ENCODE measurements around the gene CSMD2. TPM values are rescaled to one million over a fixed set of nuclear protein-coding genes. Genes with fewer than 3 reads are reported as not detected.

CSMD2 gene
- total RNA-seq, 1 experiment from 2014 or later = not detected

DNA sequence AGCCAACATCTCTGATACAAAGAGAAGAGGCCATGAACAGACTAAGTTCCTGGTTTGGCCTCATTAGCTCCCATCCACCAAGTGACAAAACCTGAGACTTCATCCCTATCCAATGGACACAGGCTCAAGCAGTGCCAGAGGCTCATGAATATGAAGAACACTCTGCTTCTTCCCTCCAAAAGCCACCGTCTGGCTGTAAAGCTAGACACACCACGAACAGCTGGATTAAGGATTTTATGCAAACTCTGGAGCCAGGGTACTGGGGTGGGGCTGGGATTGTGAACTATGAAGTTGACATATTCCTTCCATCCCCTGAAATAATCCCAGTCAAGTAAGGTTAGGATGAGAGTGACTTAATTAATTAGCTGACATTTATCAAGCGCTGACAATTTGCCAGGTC is 139.4 kb downstream of the CSMD2 start:
- no TSS peak for BruUV-seq (replicated peaks)
- H3K4me2 ChIP-seq = no peak overlapping the region
- H3K27me3 ChIP-seq (ENCODE audit: insufficient read depth, low read depth) = peaks cover 43% of the 10 kb centered on the region
- CTCF ChIA-PET = no interaction called here
- TF ChIP-seq, protein P1, sequence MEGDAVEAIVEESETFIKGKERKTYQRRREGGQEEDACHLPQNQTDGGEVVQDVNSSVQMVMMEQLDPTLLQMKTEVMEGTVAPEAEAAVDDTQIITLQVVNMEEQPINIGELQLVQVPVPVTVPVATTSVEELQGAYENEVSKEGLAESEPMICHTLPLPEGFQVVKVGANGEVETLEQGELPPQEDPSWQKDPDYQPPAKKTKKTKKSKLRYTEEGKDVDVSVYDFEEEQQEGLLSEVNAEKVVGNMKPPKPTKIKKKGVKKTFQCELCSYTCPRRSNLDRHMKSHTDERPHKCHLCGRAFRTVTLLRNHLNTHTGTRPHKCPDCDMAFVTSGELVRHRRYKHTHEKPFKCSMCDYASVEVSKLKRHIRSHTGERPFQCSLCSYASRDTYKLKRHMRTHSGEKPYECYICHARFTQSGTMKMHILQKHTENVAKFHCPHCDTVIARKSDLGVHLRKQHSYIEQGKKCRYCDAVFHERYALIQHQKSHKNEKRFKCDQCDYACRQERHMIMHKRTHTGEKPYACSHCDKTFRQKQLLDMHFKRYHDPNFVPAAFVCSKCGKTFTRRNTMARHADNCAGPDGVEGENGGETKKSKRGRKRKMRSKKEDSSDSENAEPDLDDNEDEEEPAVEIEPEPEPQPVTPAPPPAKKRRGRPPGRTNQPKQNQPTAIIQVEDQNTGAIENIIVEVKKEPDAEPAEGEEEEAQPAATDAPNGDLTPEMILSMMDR (conservative IDR thresholded peaks at IDR 0.05) = no peak
- TF ChIP-seq EZH2 (IDR thresholded peaks at IDR 0.05; ENCODE audit: low read depth) = no peak
- no peak for DNase-seq
- H3K79me2 ChIP-seq (ENCODE audit: low read depth) = no peaks in the 10 kb centered on the region
- no peaks in the 10 kb centered on the region for H3K9me2 ChIP-seq (ENCODE audit: insufficient read depth)
- no peaks in the 10 kb centered on the region for H3K9me3 ChIP-seq (ENCODE audit: insufficient read depth, low read depth)
- POLR2A ChIA-PET (ENCODE audit: unreplicated experiment) = no interaction called here
- intact Hi-C loops (cut with micrococcal nuclease; ENCODE audit: unreplicated experiment) = no loop called here
- H4K20me1 ChIP-seq (ENCODE audit: insufficient read depth) = no peaks in the 10 kb centered on the region
- H3K36me3 ChIP-seq (ENCODE audit: low read depth) = no peaks in the 10 kb centered on the region
- no peaks in the 10 kb centered on the region for H3K4me1 ChIP-seq (replicated peaks; ENCODE audit: insufficient read depth)
- no peak overlapping the region for H3K27ac ChIP-seq
- no peak overlapping the region for H2AFZ ChIP-seq
- H3K4me3 ChIP-seq = no peak overlapping the region
- no peaks in the 10 kb centered on the region for H3F3A ChIP-seq (ENCODE audit: insufficient read depth, low read depth)

DNA sequence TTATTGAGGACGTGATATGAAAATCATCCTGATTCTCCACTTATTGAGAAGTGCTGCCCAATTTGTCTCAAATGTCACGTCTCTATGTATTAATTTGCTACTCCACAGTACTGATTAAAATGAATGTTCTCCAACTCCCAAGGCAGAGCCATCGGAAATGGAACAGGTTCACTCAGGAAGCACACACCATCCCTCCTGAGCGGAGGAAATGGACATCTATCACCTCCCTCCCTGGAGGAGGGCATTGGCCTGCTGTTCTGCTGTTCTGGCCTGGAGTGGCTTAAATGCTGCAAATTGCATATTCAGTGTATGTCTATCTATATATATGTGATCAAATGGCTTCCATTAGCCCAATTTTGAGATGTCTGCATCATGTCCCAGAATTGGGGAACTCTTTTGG is 140.5 kb downstream of the CSMD2 start:
- intact Hi-C loops (cut with micrococcal nuclease; ENCODE audit: unreplicated experiment) = no loop called here
- Histone ChIP-seq H3K9me2 (ENCODE audit: insufficient read depth) (no peaks in the 10 kb centered on the region), H3K79me2 (ENCODE audit: low read depth) (no peaks in the 10 kb centered on the region), H3K27ac (no peak overlapping the region), H3K4me1 (replicated peaks; ENCODE audit: insufficient read depth) (no peaks in the 10 kb centered on the region), H2AFZ (no peak overlapping the region), H3K4me2 (no peak overlapping the region), H3K9me3 (ENCODE audit: insufficient read depth, low read depth) (no peaks in the 10 kb centered on the region), H3K27me3 (ENCODE audit: insufficient read depth, low read depth) (peaks cover 37% of the 10 kb centered on the region), H4K20me1 (ENCODE audit: insufficient read depth) (no peaks in the 10 kb centered on the region), H3F3A (ENCODE audit: insufficient read depth, low read depth) (no peaks in the 10 kb centered on the region), H3K4me3 (no peak overlapping the region), H3K36me3 (ENCODE audit: low read depth) (no peaks in the 10 kb centered on the region)
- no peak for DNase-seq
- no TSS peak for BruUV-seq (replicated peaks)
- TF ChIP-seq EZH2 (IDR thresholded peaks at IDR 0.05; ENCODE audit: low read depth) = no peak
- TF ChIP-seq, protein P1 (conservative IDR thresholded peaks at IDR 0.05) = no peak
- CTCF ChIA-PET = no interaction called here
- POLR2A ChIA-PET (ENCODE audit: unreplicated experiment) = no interaction called here

DNA sequence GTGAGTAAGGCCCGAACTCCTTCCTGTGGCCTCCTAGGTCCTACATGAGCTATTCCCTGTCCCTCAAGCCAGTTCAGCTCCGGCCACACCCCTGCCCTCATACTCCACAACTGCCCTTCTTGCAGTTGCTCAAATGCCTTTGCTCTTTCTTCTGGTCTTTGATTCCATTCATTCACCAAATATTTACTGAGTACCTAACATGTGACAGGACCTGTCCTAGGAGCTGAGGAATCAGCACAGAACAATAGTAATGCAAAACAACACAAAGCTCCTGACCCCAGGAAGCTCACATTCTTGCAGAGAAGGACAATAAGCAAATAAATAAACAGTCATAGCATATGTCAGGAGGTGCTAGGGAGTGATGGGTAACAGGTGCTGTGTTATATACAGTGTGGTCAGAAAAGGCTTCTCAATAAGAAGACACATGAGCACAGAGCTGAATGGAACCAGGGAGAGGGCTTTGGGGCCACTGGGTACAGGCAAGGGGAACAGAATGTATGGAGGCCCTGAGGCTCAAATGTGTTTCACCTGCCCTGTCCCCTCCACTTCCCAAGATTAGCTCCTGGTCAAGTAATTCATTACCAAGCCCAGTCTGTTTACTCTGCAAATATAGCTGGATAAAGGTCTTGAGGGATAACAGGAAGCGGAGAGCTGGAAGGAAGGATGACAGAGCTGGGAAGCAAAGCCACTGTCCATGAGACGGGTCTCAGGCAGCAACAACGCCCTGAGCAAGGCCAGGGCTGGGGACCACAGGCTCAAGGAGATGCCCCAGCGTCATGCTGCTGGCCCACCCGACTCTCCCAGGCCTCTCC is 145.1 kb downstream of the CSMD2 start:
- DNase-seq = no peak
- ChIA-PET CTCF (no interaction called here), POLR2A (ENCODE audit: unreplicated experiment) (no interaction called here)
- Histone ChIP-seq H3K9me2 (ENCODE audit: insufficient read depth) (no peaks in the 10 kb centered on the region), H3K4me2 (no peak overlapping the region), H3K9me3 (ENCODE audit: insufficient read depth, low read depth) (no peaks in the 10 kb centered on the region), H3K79me2 (ENCODE audit: low read depth) (no peaks in the 10 kb centered on the region), H3K4me1 (replicated peaks; ENCODE audit: insufficient read depth) (no peaks in the 10 kb centered on the region), H3K27me3 (ENCODE audit: insufficient read depth, low read depth) (peaks cover 2% of the 10 kb centered on the region; the same call in 1 of the 2 replicates), H4K20me1 (ENCODE audit: insufficient read depth) (no peaks in the 10 kb centered on the region), H3F3A (ENCODE audit: insufficient read depth, low read depth) (no peaks in the 10 kb centered on the region), H3K4me3 (no peak overlapping the region), H3K36me3 (ENCODE audit: low read depth) (no peaks in the 10 kb centered on the region), H3K27ac (no peak overlapping the region), H2AFZ (no peak overlapping the region)
- intact Hi-C loops (cut with micrococcal nuclease; ENCODE audit: unreplicated experiment) = no loop called here
- TF ChIP-seq EZH2 (IDR thresholded peaks at IDR 0.05; ENCODE audit: low read depth) = no peak
- TF ChIP-seq, protein P1 (conservative IDR thresholded peaks at IDR 0.05) = no peak
- no TSS peak for BruUV-seq (replicated peaks)

Measured in PC-9 (cell line).